Measurements from ENCODE around the gene PCSK1N.
"Not testable (repeated sequence)": the region's sequence is repeated elsewhere in the genome, so short reads cannot be mapped to it uniquely, and the experiment has no call there.

DNA sequence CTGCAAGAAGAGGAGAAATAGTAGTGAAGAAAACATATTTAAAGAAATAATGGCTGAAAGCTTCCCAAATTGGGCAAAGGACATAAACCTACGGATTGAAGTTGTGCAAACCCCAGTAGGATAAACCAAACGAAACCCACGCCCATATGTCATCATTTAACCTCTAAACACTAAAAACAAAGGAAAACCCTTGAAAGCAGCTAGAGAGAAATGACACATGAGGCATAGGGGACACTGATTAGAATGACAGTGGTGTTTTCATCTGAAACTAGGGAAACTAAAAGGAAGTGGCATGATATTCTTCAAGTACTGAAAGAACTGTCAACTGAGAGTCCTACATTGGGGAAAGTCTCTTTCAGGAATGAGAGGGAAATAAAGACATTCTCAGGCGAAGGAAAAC lies 41.5 kb upstream of the PCSK1N start:
- TF ChIP-seq, protein P1, sequence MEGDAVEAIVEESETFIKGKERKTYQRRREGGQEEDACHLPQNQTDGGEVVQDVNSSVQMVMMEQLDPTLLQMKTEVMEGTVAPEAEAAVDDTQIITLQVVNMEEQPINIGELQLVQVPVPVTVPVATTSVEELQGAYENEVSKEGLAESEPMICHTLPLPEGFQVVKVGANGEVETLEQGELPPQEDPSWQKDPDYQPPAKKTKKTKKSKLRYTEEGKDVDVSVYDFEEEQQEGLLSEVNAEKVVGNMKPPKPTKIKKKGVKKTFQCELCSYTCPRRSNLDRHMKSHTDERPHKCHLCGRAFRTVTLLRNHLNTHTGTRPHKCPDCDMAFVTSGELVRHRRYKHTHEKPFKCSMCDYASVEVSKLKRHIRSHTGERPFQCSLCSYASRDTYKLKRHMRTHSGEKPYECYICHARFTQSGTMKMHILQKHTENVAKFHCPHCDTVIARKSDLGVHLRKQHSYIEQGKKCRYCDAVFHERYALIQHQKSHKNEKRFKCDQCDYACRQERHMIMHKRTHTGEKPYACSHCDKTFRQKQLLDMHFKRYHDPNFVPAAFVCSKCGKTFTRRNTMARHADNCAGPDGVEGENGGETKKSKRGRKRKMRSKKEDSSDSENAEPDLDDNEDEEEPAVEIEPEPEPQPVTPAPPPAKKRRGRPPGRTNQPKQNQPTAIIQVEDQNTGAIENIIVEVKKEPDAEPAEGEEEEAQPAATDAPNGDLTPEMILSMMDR (IDR thresholded peaks at IDR 0.05) = not testable (repeated sequence)
- not testable (repeated sequence) for TF ChIP-seq REST, SMC3 (IDR thresholded peaks at IDR 0.05)

Measured in A549 (cell line).